IPS-NIHi7 (cell line): ENCODE measurements around the gene HOXC9.
A peak's percentile ranks its signal among the peaks of the same experiment; 100 is the strongest.

Experiments used
- DNase-seq: peaks from one replicate; pipeline ENCODE4 v3.0.0; 2012; ENCODE audit warnings: mixed read lengths; ENCODE audit errors: extremely low spot score

HOXC9 gene

GRCh38 chr12:54001283-54002187 is 1.6 kb downstream of the HOXC9 start:
- DNase-seq, result no peak

GRCh38 chr12:54002278-54002914 is 2.4 kb downstream of the HOXC9 start:
- DNase-seq, result no peak

DNA sequence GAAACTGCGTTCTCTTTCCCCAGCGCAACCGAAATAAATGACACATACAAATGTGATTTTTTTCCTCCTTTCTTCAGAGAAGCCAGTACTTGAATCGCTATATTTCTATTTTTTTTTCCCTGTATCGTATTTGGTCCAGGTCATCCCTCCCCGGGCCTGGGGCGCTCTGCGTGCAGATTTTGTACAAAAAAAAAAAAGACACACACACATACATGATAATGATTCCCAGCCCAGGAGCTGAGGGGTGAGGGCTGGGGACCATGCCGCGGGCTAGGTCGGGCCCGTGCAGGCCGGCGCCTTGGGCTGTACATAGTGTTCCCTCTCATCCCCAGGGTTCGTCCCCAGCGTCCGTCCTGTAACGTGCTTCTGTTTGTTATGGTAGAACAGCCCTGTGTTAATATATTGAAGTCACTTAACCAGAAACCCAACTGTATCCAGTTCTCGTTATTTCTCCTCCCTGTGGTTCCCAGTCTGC is 3.0 kb downstream of the HOXC9 start:
- DNase-seq, result no peak

DNA sequence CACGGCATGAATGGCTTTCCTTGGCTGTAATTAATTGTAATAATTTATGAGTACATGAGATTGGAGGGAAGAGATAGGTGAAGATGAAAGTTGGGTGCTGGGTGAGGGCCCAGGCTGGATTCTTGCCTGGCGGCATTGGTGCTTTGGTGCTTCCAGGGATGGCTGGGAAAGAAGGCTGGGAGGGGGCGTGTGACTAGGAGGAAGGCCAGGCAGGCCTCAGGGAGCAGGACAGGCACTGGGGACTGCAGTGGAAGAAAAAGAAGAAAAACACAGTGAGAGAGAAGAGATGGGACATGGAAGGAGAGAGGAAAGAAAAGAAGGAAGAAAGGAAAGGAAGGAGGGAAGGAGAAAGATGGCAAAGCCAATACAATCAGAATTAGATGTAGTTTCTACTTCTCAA is 3.7 kb downstream of the HOXC9 start:
- DNase-seq, result no peak

DNA sequence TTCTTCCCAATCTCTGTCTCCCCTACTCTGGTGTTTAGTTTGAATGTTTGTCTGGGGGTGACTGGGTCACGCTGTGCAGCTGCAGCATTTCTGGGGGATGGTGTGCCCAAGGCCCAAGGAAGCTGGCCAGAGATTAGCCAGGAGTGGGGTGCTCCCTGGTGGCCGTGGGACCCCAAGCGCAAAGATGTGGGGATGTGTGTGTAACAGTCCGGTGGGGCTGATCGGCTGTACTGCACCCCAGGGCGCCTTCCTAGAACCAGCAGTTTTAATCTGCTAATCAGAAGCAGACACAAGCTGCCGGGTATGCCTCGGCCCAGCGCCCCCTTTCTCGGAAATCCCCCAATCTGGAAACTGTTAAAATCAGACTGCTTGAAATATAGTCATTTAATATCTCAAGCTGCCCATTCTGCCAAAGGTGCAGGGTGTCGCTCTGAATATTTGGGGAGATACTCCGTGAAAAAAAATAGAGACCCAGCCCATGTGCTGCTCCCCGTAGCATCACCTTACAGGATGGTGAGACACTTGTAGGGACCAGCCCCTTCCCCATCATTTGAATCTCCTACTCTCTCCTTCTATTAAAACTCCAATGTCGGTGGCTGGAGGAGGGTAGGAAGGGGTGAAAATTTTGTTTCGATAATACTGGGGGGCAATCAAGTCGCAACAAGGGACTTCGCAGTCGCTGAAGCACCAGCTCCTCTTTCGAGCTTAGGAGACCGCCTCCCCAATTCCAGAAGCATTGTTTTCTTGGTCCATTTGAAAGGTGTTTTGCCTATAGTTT is 4.3 kb downstream of the HOXC9 start:
- no peak for DNase-seq

GRCh38 chr12:54004841-54005530 is 5.0 kb downstream of the HOXC9 start:
- no peak for DNase-seq

- no peak for DNase-seq
Observed at GRCh38 chr12:54005531-54005852, 5.5 kb downstream of the HOXC9 start.

DNA sequence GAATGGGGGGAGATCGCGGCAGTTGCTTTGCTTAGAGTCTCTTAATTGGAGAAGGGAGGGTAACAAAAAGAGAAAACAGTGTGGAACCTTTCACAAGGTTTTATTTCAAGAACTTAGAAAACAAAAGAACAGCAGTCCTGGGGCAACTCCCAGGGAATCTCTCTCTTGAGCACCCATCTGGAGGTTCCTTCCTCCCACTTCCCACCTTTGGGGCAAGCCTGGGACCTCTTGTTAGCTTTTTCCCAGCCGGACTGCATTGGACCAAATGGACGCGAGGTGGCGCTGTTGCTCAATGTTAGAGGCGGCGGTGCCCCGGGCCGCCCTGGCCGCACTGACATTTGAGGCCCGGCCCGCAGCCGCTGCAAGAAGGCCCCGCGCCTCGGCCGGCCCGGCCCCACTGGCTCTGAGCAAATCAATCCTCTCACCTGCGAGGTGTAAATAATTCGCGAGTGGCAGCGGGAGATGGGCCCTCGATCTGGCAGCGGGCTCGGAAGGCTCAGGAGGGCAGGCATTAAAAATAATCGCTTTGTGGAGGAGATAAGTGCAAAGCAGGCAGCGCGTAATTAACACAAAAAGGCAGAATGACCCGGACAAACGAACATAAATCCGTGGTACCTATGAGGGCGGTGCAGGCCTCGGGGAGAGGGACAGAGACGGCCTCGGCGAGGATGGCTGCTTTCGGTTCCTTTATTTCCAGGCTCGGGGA is 6.0 kb downstream of the HOXC9 start:
- DNase-seq, result peak; percentile 87

DNA sequence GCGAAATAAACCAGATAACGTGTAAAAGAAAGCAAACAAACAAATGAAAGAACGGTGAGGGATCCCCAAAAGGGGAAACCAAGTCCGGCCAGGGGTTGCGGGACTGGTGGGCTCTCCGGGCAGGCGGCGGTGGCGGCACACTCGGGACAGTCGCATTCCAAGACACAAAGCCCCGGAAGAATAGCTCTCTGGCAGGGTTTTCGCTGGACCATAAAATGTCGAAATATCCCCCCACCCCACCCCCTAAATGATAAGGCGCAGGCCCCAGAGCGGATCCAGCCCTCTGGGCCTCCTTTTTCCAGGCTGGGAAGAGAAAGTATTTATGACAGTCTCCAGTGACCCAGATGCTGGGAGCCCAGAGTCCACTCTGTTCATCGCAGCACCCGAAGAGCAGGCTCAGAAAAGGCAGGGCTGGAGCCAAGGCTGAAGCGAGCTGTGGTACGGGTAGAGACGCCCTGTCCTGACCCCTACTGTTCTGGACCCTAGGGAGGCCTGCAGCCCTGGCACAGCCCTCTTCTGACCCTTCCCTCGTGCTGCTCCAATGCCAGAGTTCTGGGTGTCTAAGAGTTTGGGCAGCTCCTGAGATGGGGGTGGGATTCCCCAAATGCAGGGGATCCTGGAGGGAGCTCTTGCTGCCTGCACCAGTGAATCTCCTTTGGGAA is 6.7 kb downstream of the HOXC9 start:
- DNase-seq, result no peak

DNA sequence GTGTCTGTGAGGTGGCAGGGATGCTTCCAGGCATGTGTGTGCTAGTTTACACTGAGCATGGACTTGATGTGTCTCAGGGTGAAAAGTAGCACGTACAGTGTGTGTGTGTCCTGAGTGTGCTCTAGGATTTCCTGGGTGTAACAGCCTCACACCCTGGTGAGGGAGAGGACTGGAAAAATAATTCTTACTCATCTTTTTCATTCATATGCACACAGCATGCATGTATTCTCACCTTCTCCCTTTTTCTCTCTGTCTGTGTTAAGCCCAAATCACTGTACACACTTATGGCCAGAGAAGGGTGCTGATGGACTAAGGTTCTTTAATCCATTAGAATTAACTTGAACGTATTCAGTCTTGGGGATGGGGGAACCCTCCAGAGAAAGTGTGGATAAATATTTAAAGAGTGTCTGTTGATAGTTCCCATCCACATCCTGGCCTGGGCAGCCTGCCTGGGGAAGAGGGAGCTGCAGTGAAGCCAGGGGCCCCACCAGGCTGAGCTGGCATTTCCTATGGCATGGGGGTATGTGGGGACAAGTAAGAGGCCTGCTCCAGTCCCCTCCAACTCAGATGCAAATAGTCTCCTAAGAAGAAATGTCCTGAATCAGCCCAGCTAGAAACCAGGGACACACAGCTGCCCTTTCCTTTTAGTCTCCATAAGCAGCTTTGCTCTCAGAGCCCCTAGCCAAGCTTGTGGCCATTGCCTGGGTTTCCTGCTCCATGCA is 7.7 kb downstream of the HOXC9 start:
- no peak for DNase-seq

DNA sequence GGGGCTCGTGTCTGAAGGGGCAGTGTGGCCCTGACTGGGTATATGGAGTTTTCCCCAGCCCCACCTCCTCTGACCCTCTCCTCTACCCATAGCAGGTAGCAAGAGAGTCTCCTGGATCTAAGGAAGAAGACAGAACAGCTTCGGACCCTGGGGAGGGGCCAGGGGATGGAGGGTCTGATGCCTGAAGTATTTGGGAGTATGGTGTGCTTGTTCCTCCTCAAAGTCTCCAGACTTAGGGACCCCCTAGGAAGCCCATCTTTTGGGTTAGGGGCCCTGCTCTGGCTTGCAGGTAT is 8.2 kb downstream of the HOXC9 start:
- DNase-seq, result no peak

GRCh38 chr12:54009171-54010052 is 9.5 kb downstream of the HOXC9 start:
- no peak for DNase-seq

DNA sequence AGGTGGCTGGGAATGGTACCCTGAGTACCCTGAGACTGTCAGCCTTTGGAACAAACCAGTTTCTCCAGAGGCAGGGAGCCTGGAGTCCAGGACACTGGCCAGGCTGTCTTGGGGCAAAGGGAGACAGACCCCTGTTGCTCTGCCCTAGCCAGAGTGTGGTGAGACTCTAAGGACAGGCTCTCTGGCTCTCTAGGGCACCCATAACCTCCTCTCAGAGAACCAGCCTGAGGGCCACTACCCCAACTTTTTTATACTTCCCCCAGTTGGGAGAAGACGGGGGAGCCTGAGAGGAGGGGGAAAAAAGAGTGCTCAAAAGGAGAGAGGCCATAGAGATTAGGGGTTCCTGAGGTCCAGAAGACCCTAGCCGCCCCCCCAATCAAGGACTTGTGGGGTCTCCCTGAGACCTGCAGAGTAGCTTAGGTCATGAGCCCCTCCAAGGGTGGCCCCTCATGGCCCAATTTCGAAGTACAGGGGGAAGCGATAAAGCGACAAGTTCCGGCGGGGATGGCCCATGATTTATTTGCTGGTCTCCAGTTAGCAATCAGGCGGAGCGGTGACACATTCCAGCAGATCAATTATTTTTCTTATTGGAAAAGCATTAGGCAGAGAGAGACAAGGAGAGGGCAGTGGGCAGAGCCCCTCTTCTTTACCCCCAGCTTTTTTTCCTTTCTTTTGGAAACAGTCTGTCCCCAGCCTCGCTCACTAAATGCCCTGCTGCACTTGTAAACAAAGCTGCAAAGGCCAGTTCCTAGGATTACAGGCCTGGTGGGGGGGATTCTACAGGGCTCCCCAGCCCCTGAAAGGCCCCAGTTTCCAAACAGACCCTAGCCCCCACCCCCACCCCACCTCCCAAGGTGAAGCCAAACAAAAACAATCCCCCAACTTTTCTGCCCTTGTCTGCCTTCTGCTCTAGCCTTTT is 10.4 kb downstream of the HOXC9 start:
- DNase-seq, result no peak

DNA sequence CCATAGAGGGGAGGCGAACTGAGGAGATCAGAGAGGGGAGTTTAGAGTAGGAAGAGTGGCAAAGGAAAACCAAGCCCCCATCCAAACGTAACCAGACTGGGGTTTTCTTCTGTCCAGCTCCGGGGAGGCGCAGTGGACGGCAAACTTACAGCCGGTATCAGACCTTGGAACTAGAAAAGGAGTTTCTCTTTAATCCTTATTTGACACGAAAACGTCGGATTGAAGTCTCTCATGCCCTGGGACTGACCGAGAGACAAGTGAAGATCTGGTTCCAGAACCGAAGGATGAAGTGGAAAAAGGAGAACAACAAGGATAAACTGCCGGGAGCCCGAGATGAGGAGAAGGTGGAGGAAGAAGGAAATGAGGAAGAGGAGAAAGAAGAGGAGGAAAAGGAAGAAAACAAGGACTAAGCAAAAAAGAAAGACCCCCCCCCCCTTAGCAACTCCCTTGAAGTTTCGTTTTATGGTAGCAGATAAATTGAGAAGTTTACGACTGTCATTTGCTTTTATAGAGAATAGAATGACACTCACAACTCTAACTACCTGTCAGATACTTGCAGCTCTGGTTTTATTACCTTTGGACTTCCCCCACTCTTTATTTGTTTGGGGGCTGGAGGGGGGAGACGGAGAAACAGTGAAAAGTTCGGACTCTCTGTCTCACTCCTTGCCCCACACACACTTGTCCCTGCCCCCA is 11.2 kb downstream of the HOXC9 start:
- no peak for DNase-seq

DNA sequence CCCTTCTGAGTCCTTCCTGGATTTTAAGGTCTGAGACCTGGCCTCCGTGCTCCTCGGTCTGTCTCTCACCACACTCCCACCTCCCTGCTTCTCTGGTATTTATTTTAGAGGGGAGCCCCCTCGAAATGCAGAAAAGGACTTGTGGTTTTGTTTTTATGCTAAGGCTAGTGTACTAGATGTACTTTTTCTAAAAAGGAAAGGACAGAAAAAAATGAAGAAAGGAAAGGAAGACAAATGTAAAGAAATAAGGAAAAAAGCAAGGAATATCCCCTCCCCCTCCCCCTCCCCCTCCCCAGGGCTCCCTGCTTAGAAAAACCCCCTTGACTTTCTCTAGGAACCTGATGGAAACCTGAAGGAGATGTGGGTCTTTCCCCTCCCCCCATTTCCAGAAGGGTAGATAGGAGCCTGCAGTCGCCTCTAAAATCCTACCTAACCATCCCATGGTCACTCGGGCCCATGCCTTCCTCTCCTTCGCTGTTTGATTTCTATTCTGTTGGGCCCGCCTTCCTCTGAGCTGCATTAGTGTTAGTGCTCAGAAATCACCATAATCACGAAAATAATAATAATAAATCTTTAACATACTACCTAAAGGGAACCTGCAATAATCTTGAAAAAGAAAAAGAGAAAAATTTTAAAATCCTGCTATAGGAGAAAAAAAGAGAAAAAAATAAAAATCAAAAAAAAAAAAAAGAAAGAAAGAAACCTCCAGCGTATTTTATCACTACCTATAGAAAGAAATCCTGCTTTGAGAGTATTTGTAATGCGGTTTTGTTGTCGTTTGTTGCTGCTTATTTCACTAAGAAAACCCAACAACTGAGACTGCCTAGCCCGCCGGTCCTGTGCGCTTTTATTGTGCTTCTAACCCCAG is 11.9 kb downstream of the HOXC9 start:
- no peak for DNase-seq

DNA sequence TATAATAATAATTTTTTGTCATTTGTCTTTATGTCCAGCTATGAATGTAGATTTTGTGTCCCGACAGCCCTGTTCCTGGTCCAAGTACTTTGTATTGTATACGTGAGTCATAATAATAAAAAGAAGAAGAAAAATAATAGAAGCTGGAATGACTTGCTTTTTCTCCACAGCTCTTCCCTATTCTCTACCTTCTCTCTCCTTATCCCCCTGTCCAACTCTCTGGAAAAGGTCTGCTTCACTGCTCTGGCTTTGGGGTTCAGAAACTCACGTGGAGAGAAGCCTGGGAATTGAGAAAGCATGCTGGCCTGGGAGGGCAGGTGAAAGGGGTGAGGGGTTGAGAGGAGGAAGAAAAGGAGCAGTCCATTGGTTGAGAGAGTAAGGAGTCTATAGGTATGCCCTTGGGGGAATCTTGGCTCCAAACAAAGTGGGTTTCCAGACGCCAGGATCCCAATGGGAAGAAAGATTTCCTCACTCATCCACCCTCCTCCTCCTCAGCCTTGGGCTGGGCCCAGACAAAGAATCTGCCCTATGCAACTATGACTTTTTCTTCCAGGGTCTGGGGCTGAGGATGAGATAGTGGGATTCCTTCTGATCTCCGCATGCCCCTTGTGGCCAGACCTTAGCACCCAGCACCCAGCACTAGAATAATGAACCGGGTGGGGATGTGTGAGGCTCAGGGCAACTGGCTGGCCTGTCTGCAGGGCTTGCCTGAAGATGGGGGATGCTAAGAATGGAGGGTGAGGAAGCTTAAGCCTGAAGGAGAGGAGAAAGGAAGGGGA is 12.9 kb downstream of the HOXC9 start:
- no peak for DNase-seq
